ENCODE data around the gene PIP5K1C.
"Not testable (repeated sequence)": the region's sequence is repeated elsewhere in the genome, so short reads cannot be mapped to it uniquely, and the experiment has no call there.

PIP5K1C gene

DNA sequence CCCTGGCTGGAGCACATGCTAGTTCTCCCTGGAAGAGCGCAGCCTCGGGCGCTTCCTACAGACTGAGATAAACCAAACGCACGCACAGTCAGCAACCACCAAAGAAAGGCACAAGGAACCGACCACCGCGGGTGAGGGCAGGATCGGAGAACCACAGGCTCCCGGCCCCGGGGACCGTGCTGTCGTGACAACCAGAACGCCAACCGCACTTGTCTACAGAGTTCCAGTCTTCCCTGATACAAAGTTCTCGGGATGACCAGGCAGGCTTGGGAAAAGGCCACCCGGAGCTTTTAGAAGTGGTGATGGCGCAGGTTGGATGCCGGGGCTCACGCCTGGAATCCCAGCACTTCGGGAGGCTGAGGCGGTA is 40.5 kb downstream of the PIP5K1C start:
- no peak for DNase-seq

- DNase-seq: no peak
Observed at GRCh38 chr19:3658870-3659745, 41.2 kb downstream of the PIP5K1C start.

GRCh38 chr19:3658004-3658869 is 42.0 kb downstream of the PIP5K1C start:
- no peak for DNase-seq

DNA sequence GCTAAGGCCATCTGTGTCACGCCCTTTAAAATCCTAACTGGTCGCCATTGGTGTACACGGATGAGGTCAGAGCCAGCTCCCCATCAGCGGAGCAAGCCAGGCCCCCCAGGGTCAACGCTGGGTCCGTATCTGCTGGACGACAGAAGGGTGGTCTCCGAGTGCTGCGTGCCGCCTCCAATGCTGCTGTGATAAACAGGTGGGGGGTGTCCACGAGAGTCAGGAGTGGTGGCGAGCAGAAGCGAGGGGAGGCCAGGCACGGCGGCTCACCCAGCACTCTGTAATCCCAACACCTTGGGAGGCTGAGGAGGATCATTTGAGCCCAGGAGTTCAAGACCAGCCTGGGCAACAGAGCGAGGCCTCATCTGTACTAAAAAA is 42.9 kb downstream of the PIP5K1C start:
- DNase-seq: no peak

- no peak for DNase-seq
Observed at GRCh38 chr19:3656747-3657394, 43.4 kb downstream of the PIP5K1C start.

DNA sequence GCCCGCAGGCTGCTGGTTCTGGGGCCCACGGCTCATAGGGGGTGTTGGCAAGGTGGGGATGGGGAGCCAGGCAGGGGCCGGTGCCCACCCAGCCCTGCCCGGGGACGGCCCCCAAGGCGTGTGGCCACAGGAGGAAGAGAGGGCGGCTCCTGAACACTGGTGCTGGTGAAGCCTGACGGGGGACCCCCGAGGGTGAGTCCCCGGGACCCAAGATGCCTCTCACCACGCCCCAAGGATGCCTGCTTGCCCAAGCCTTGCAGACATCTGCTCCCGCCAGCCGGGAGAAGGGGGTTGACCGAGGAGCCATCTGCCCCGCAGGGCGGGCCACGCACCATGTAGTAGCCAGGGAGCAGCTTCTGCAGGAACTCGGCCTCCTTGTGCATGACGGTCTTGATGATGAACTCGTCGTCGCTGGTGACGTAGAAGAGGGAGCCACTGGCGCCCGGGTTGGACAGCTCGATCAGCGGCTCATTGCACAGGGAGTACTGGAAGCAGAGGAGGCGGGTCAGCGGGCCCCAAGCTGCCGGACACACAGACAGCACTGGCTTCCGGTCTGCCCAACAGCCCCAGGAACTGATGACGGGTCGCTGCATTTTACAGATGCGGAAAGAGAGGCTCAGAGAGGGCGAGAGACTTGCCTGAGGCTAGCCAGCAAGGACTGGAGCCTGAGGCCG is 44.1 kb downstream of the PIP5K1C start:
- DNase-seq: no peak

- DNase-seq: no peak
Observed at GRCh38 chr19:3655402-3656072, 44.7 kb downstream of the PIP5K1C start.

DNA sequence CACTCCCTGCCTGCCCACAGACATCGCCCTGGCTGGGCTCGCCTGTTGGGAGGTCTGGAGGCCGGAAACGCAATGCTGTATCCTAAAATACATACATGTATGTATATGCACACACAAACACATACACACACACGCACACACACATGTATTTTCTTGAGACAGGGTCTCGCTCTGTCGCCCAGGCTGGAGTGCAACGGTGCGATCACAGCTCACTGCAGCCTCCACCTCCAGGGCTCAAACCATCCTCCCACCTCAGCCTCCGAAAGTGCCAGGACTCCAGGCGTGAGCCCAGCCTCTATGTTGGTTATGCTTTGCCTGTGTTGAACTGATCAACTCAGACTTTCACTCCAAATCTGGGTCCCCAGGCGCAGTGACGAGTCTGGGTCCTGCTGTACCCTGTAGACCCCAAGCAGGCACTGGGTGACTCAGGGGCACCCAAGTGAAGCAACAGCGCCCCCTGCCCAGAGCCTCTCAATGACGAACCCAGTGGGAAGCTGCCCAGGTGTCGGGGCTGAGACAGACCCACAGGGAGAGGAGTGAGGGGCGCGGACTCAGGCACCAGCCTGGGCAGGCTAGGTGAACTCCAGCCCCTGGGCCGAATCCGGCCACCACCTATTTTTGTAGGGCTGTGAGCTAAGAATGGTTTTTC is 46.3 kb downstream of the PIP5K1C start:
- no peak for DNase-seq

DNA sequence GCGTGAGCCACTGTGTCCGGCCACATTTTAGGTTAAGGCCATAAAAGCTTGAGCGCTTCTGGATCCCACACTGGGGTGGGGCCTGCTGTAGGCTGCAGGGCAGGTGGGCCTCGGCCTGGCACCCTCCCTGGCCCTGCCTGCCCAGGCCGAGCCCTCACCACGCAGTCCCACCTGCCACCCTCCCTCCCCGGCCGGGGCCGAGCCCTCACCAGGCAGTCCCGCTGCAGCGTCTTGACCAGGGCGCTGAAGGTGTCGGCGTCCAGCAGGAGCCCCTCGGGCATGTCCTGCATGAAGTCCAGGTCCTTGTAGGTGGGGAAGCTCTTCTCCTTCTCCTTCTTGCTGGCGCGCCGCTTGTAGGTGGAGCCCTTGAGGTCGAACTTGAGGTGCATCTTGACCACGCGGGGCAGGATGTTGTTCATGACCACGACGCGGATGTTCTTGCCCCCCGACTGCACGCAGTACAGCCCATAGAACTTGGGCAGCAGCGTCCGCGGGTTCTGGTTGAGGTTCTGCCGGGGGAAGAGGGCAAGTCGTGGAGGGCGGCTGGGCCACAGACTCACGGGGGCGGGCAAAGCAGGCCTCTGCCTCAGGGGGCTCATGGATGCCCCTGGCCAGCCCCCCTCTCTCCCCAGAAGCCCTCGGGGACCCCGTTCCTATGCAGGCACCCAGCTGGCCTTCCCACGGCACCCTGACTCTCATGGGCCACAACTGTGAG is 47.0 kb downstream of the PIP5K1C start:
- no peak for DNase-seq

DNA sequence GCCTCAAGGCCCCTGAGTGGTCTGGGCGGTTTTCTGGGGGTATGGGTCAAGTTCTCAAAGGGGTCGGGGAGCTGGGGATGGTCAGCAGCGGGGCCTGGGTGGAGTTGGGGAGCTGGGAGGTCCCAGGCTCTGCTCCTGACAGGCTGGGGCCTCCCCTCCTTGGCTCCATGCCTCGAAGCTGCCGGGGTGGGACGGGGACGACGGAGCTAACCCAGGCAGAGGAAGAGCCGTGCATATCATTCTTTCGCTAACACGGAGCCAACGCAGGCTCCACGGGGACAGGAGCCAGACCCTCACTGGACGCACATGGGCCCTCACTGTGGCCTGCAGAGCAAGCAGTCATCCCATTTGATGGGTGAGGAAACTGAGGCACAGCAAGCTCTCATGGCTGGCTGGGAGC is 47.8 kb downstream of the PIP5K1C start:
- DNase-seq: no peak

- no peak for DNase-seq
Observed at GRCh38 chr19:3651684-3652083, 48.6 kb downstream of the PIP5K1C start.

DNA sequence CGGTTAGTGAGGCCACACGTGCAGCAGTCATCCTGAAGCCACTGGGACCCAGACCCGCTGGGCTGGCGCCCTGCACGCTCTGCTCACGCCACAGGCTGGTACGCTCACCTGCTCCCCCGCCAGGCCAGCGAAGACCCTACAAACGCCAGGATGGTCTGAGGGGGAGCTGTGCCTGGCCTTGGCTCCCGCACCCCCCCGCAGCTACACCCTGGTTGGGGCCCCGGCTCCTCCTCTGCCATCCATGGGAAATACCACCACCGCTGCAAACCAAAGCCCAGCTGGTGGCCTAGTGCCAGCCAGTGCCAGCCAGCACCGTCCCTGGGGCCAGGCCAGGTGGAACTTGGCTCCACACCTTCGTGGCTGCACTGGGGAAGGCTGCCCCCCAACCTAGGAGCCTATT is 50.4 kb downstream of the PIP5K1C start:
- DNase-seq: no peak

- DNase-seq: no peak
Observed at GRCh38 chr19:3648037-3648905, 52.0 kb downstream of the PIP5K1C start.

DNA sequence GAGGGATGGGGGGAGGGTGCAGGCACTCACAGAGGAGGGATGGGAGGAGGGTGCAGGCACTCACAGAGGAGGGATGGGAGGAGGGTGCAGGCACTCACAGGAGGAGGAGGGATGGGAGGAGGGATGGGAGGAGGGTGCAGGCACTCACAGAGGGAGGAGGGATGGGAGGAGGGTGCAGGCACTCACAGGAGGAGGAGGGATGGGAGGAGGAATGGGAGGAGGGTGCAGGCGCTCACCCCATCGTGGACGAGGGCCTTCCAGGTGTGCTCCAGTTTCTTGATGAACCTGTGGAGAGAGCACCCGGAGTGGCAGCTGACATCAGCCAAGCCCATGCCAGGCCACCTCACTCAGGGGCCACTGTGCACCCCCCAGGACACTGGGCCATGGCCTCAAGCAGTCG is 53.2 kb downstream of the PIP5K1C start:
- DNase-seq: not testable (repeated sequence)

- no peak for DNase-seq
Observed at GRCh38 chr19:3646336-3647092, 53.8 kb downstream of the PIP5K1C start.

DNA sequence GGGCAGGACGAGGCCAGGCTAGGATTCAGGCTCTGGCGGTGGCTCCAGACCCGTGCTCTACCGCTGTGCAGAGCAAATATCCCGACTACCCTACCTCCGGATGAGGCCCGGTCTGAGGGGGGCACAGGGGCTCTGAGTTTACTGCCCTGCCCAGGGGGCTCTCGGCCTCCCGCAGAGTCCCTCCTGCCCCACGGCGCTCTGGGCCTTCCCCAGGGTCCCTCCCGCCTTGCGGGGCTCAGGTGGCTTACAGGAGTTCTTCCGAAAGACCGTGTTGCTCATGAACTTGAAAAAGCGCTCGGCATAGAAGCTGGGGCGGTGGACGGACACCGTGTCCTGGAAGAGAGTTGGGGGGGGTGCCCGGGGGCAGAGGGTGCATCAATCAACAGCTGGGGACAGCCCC is 54.5 kb downstream of the PIP5K1C start:
- no peak for DNase-seq

DNA sequence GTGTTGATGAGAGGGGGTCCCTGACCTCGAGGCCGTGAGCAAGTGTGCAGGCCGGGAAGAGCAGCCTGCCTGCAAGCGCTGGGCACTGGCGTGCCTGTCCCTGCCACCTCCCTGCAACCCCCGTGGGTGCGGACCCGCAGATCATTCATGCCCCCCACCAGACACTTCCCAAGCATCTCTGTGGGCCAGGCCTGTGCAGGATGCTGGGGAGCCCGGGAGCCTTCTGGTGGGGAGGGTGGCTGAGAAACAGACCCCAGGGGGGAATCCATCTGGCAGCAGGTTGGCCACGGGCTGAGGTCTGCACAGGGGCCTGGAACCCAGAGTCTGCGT is 55.2 kb downstream of the PIP5K1C start:
- DNase-seq: no peak

DNA sequence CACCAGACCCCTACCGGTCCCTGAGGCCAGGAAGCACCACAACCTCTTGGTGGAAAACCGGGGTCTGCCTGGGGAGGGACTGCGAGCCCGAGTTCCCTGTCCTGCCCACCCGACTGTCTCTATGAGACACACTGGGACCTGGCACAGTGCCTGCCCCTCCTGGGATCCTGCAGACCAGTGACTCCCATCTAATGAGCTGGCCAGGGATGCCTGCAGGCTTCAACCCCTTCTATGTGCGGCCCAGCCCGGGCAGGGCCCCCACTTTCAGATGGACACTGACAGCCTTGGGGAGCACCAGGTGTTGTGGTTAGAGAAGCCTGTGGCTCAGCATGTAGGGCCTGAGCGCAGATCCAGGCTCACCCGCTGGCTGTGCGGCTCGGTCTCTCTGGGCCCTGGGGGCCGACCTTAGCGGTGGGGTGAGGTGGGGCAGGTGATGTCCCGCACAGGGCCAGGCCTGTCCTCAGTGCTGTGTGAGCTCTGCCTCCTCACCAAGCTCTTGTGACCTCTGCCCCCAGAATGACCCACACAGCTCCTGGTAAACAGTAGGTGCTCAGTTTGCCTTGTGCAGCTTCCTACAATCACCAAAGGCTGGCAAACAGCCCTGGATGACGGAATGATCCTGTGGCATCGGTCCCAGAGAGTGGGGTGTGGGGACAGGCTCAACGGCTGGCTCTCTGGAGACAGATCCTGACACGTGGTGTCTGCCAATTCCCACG is 55.8 kb downstream of the PIP5K1C start:
- DNase-seq: no peak
